ENCODE results near the gene MCAM. TPM values are rescaled to one million over a fixed set of nuclear protein-coding genes. Genes with fewer than 3 reads are reported as not detected.

Gene MCAM
- total RNA-seq, 3 donors from 2014 or later (not counting 1 experiment from before 2014, with no cell fraction given) = 0.11 to 2.0 (median 0.19) TPM

DNA sequence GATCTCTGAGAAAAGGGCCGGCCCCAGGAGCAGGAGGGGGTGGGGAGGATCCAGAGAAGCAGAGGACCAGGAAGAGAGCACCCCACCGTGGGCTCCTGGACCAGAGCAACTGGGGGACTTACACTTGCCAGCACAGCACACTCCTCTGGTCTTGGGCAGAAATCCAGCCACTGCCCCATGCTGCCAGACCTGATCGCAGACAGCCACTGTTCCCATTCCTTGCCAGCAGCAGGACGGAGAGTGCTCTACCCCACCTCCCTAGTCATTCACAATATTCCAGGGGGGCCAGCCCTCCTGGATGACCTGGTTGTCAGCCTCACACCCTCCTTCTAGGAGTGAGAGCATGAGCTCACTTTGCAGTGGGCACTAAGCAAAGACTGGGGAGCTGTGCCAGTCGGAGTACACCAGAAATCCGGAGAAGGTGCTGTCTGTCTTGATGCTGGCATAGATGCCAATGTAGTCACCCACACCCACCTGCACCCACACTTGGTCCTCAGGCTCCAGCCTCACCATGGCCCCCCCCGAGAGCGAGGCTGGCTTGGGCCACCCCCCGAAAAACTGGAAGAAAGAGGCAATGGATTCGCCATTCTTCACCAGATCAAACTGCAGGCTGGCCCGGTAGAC lies 22.1 kb upstream of the MCAM start:
- Histone ChIP-seq H3K9me3 (ENCODE audit: control insufficient read depth, insufficient read depth, low read length) (no peaks in the 10 kb centered on the region), H3K4me3 (ENCODE audit: low read length) (no peak overlapping the region), H3K27me3 (ENCODE audit: control insufficient read depth, insufficient read depth, low read length) (peaks cover 20% of the 10 kb centered on the region), H3K4me1 (ENCODE audit: control insufficient read depth, insufficient read depth, low read length) (peaks cover 38% of the 10 kb centered on the region), H3K36me3 (ENCODE audit: control insufficient read depth, insufficient read depth, low read length) (no peaks in the 10 kb centered on the region), H3K27ac (ENCODE audit: low read length) (no peak overlapping the region)
- Mint-ChIP-seq H3K4me3 (peak overlapping the region; percentile 70), H3K9me3 (no peaks in the 10 kb centered on the region), H3K27me3 (ENCODE audit: low read depth in 2 of 2) (peaks cover 28 to 35% of the 10 kb centered on the region in 2 donors), H3K36me3 (no peaks in the 10 kb centered on the region), H3K4me1 (peaks cover 10 to 47% of the 10 kb centered on the region in 2 donors), H3K27ac (no peak overlapping the region)
- WGBS (ENCODE audit: insufficient coverage) = 86% methylated on average over 11 of the region's 11 CpGs
- TF ChIP-seq, protein P1, sequence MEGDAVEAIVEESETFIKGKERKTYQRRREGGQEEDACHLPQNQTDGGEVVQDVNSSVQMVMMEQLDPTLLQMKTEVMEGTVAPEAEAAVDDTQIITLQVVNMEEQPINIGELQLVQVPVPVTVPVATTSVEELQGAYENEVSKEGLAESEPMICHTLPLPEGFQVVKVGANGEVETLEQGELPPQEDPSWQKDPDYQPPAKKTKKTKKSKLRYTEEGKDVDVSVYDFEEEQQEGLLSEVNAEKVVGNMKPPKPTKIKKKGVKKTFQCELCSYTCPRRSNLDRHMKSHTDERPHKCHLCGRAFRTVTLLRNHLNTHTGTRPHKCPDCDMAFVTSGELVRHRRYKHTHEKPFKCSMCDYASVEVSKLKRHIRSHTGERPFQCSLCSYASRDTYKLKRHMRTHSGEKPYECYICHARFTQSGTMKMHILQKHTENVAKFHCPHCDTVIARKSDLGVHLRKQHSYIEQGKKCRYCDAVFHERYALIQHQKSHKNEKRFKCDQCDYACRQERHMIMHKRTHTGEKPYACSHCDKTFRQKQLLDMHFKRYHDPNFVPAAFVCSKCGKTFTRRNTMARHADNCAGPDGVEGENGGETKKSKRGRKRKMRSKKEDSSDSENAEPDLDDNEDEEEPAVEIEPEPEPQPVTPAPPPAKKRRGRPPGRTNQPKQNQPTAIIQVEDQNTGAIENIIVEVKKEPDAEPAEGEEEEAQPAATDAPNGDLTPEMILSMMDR (IDR thresholded peaks at IDR 0.05) = no peak
- ATAC-seq = no peak
- no peak for DNase-seq
- intact Hi-C loops (cut with micrococcal nuclease) = no loop called here

DNA sequence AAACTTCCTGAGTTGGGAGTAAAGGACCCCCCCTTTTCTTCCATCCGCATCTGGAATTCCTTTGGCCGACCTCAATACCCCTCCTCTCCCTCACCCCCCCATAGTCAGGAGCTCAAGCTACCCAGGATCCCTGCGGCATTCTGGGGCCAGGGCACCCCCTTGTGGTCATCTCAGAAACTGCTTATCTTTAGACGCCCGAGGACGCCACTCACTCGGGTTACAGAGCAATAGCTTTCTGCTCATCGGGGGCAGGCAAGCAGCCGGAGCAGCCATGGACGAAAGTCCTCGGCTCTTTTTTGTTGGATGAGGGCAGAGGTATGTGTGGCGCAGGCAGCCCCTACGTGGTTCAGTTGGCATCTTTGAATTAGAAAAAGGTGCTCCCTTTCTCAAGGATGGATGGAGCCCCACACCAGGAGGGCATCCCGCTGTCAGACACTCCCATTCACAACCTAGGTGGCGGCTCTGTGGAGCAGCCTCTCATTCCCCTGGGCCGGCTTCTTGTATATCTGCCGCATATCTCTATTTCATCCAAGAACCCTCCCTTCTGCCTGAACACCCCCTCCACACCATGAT lies 21.5 kb upstream of the MCAM start:
- TF ChIP-seq, protein P1 (IDR thresholded peaks at IDR 0.05) = peak; percentile 68
- ATAC-seq (peak; percentile 27 to 49 (median 39)), DNase-seq (peak; percentile 56 to 85)
- 43% methylated on average over 17 of the region's 17 CpGs for WGBS (ENCODE audit: insufficient coverage)
- H3K4me1 ChIP-seq (ENCODE audit: control insufficient read depth, insufficient read depth, low read length) = peaks cover 38% of the 10 kb centered on the region
- Mint-ChIP-seq H3K27ac (no peak overlapping the region), H3K9me3 (no peaks in the 10 kb centered on the region), H3K27me3 (ENCODE audit: low read depth in 2 of 2) (peaks cover 22 to 32% of the 10 kb centered on the region in 2 donors), H3K4me1 (peaks cover 15 to 47% of the 10 kb centered on the region in 2 donors), H3K36me3 (no peaks in the 10 kb centered on the region), H3K4me3 (peak overlapping the region; percentile 28)
- no peak overlapping the region for H3K27ac ChIP-seq (ENCODE audit: low read length)
- no peak overlapping the region for H3K4me3 ChIP-seq (ENCODE audit: low read length)
- no peaks in the 10 kb centered on the region for H3K9me3 ChIP-seq (ENCODE audit: control insufficient read depth, insufficient read depth, low read length)
- peaks cover 20% of the 10 kb centered on the region for H3K27me3 ChIP-seq (ENCODE audit: control insufficient read depth, insufficient read depth, low read length)
- H3K36me3 ChIP-seq (ENCODE audit: control insufficient read depth, insufficient read depth, low read length) = no peaks in the 10 kb centered on the region
- intact Hi-C loops (cut with micrococcal nuclease) = no loop called here

DNA sequence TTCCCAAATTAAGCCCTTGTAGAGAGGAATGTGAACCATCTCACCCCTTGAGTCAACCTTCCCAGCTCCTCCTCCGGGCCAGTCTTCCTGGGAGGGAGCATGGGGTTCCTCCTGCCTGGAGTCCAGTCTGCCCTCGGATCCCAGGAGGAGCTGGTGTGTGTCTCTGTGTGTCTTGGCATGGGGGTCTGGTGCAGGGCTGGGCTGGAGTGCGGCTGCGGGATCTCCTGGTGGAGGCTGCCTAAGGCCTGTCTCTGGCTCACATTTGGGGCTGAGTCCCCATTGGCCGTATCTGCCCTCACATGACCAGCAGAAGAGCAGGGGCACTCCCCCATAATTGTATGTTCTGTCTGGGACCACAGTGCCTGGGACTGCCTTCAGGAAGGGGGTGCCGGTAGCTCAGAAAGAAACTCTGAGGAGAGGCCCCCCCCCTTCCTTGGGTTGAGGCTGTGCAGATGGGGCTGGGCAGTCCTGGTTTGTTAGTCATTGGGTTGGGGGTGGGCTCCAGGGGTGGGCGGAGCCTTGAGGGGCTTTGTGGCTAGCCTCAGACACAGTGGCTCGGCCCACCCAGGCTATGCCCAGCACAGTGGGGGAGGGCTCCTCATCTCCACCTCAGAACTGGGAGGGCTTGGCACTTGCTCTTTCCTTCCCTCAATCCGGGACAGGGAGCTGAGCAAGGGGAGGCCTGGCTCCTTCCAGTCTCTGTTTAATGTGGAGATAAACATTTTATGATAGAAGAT lies 20.8 kb upstream of the MCAM start:
- ATAC-seq (no peak), DNase-seq (no peak)
- Mint-ChIP-seq H3K9me3 (no peaks in the 10 kb centered on the region), H3K4me3 (no peak overlapping the region), H3K27me3 (ENCODE audit: low read depth in 2 of 2) (peaks cover 15 to 25% of the 10 kb centered on the region in 2 donors), H3K27ac (no peak overlapping the region), H3K36me3 (no peaks in the 10 kb centered on the region), H3K4me1 (peaks cover 15 to 53% of the 10 kb centered on the region in 2 donors)
- TF ChIP-seq, protein P1 (IDR thresholded peaks at IDR 0.05) = no peak
- Histone ChIP-seq H3K4me3 (ENCODE audit: low read length) (no peak overlapping the region), H3K36me3 (ENCODE audit: control insufficient read depth, insufficient read depth, low read length) (no peaks in the 10 kb centered on the region), H3K27ac (ENCODE audit: low read length) (no peak overlapping the region), H3K9me3 (ENCODE audit: control insufficient read depth, insufficient read depth, low read length) (no peaks in the 10 kb centered on the region), H3K4me1 (ENCODE audit: control insufficient read depth, insufficient read depth, low read length) (peaks cover 38% of the 10 kb centered on the region), H3K27me3 (ENCODE audit: control insufficient read depth, insufficient read depth, low read length) (peaks cover 20% of the 10 kb centered on the region)
- WGBS (ENCODE audit: insufficient coverage) = 84% methylated on average over 8 of the region's 9 CpGs
- intact Hi-C loops (cut with micrococcal nuclease) = no loop called here

Data from natural killer cell (primary cell).